C4-2B (cell line): ENCODE results near the gene AFAP1L2.

Experiments used
- CTCF ChIP-seq: fragments of 450-650 bp; conservative IDR thresholded peaks from 2 replicates; pipeline ENCODE4 v1.5.1; 2017; ENCODE audit warnings: mild to moderate bottlenecking
- ZFX ChIP-seq: fragments of 450-650 bp; IDR thresholded peaks from 2 replicates; pipeline ENCODE4 v1.6.1; 2017

GRCh38 chr10:114286921-114287320 is 117.4 kb downstream of the AFAP1L2 start:
- no peak for TF ChIP-seq CTCF
- TF ChIP-seq ZFX = no peak
